Endodermal cell (in vitro differentiated cells): ENCODE results near the gene SPATA31A3. TPM values are rescaled to one million over a fixed set of nuclear protein-coding genes. Genes with fewer than 3 reads are reported as not detected.
"Not testable (repeated sequence)": the region's sequence is repeated elsewhere in the genome, so short reads cannot be mapped to it uniquely, and the experiment has no call there.

ENCODE experiments used
- DNase-seq: peaks from one replicate; pipeline ENCODE4 v3.0.0-alpha.2; 2017
- H3K27ac ChIP-seq: 2 replicates; pipeline ENCODE4 v1.5.1; 2013; ENCODE audit warnings: mild to moderate bottlenecking, low read depth, low read length, moderate library complexity
- H3K27me3 ChIP-seq: 2 replicates; pipeline ENCODE4 v1.6.1; 2013; ENCODE audit warnings: mild to moderate bottlenecking, low read length, moderate library complexity; ENCODE audit not compliant: insufficient read depth, control insufficient read depth, poor library complexity, severe bottlenecking
- H3K36me3 ChIP-seq: 2 replicates; pipeline ENCODE4 v1.7.0; 2013; ENCODE audit warnings: mild to moderate bottlenecking, low read length, moderate library complexity; ENCODE audit not compliant: control insufficient read depth, insufficient read depth
- H3K4me1 ChIP-seq: one replicate; pipeline ENCODE4 v1.7.0; 2013; ENCODE audit warnings: low read length; ENCODE audit not compliant: control insufficient read depth, insufficient read depth
- H3K4me3 ChIP-seq: 2 replicates; pipeline ENCODE4 v1.5.1; 2013; ENCODE audit warnings: mild to moderate bottlenecking, low read length, moderate library complexity
- H3K9ac ChIP-seq: 2 replicates; pipeline ENCODE4 v1.6.1; 2013; ENCODE audit warnings: mild to moderate bottlenecking, low read length, moderate library complexity; ENCODE audit not compliant: poor library complexity, severe bottlenecking; ENCODE audit errors: extremely low read depth
- H3K9me3 ChIP-seq: 2 replicates; pipeline ENCODE4 v1.6.1; 2013; ENCODE audit warnings: mild to moderate bottlenecking, low read length, moderate library complexity; ENCODE audit not compliant: control insufficient read depth
- H3K27ac Mint-ChIP-seq: 2 replicates; pipeline ENCODE4 v1.8.0; 2020; ENCODE audit warnings: mixed read lengths
- H3K27me3 Mint-ChIP-seq: 2 replicates; pipeline ENCODE4 v1.8.0; 2021; ENCODE audit warnings: mild to moderate bottlenecking, mixed read lengths; ENCODE audit not compliant: insufficient read depth
- H3K36me3 Mint-ChIP-seq: 2 replicates; pipeline ENCODE4 v1.8.0; 2020; ENCODE audit warnings: low read depth, mixed read lengths
- H3K4me1 Mint-ChIP-seq: 2 replicates; pipeline ENCODE4 v1.8.0; 2020; ENCODE audit warnings: mixed read lengths
- H3K4me3 Mint-ChIP-seq: 2 replicates; pipeline ENCODE4 v1.8.0; 2020; ENCODE audit warnings: mild to moderate bottlenecking, moderate library complexity, mixed read lengths
- H3K9me3 Mint-ChIP-seq: 2 replicates; pipeline ENCODE4 v1.8.0; 2020; ENCODE audit warnings: mild to moderate bottlenecking, mixed read lengths
- WGBS, 2 experiments: methylation state at CpG; one replicate each; pipeline versions ENCODE4 v1.1.5 to v1.1.7; 2013; ENCODE audit warnings: missing lambda C conversion rate in 2 of 2, mixed read lengths in 1 of 2; ENCODE audit not compliant: insufficient coverage in 1 of 2, insufficient read length in 1 of 2; 5-methylcytosine and 5-hydroxymethylcytosine counted together
- long read RNA-seq, 4 experiments: library from polyadenylated mRNA in 2 of 4; library from RNA in 1 of 4; library from capped mRNA in 1 of 4; stranded (forward) in 3 of 4; unstranded in 1 of 4; transcript quantifications; one replicate each; pipeline ENCODE4 v2.0.0, GENCODE V29; 2020 to 2021; ENCODE audit warnings: inconsistent platforms in 1 of 4
- polyA plus RNA-seq, 2 experiments: library from polyadenylated mRNA; stranded (reverse); fragments of 50-300 nt; gene quantifications; one replicate each; pipeline ENCODE4 v1.2.3, GENCODE V29; 2013
- total RNA-seq, 2 donors: library from RNA; stranded (reverse); fragmentation: NEBNext Ultra II Directional in 1 of 2; extraction: Animal tissue kit (Norgen Biotek cat#: 25700) in 1 of 2; gene quantifications; 2 replicates in 1 of 2; 3 replicates in 1 of 2; pipeline ENCODE4 v1.2.1, GENCODE V29; 2021

The SPATA31A3 gene
- not detected for total RNA-seq
- polyA plus RNA-seq (2013, experiment 1 of 2): not detected
- not detected for polyA plus RNA-seq (2013, experiment 2 of 2)
- long read RNA-seq, experiment 1: 0 reads
- long read RNA-seq, experiment 2: 0 reads
- long read RNA-seq, experiment 3: 0 reads
- long read RNA-seq, experiment 4: 0 reads

DNA sequence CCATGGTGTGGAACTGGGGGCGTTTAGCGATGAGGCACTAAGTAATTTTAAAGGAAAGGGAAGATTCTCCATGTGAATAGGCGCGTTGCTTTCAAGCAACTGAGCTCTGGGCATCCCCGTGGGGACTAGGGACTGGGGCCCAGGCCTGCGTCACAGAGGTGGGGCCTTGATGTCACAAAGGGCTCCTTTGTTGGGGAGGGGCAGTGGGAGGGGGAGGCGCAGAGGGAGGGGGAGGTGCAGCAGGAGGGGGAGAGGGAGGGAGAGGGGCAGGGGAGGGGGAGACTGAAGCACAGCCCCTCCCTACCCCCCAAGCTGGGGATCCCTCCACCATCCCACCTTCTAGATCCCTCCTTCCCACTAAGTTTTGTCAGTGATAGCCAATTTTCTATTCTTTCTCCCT is at the start of gene SPATA31A3:
TSS of gene SPATA31A3 (minus strand) at position 101 of the 400 bp plus-strand sequence. CDS start at position 72, 29 bp downstream.
- H3K27me3 Mint-ChIP-seq, H3K36me3 Mint-ChIP-seq, H3K4me1 Mint-ChIP-seq, H3K27ac Mint-ChIP-seq, H3K4me3 Mint-ChIP-seq, H3K36me3 ChIP-seq, H3K9me3 ChIP-seq, H3K9me3 Mint-ChIP-seq, H3K4me3 ChIP-seq, H3K4me1 ChIP-seq, DNase-seq, H3K9ac ChIP-seq, H3K27ac ChIP-seq, H3K27me3 ChIP-seq: not testable (repeated sequence)
- no CpG with 5 or more reads among the region's 7 CpGs for WGBS, 2 experiments

DNA sequence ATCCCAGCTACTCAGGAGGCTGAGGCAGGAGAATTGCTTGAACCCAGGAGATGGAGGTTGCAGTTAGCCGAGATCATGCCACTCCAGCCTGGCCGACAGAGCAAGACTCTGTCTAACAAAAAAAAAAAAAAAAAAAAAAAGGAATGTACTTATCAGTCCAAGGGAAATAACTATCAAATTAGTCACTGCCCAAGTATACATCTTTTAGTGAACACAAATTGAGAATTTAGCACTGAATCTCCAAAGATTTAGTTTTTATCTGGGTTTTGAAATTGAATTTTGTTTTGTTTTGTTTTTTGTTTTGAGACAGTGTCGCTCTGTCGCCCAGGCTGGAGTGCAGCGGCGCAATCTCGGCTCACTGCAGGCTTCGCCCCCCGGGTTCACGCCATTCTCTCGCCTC is 39.8 kb downstream of the SPATA31A3 start:
- H3K9me3 ChIP-seq, H3K4me3 ChIP-seq, DNase-seq, H3K9ac ChIP-seq, H3K9me3 Mint-ChIP-seq, H3K4me1 Mint-ChIP-seq, H3K36me3 ChIP-seq, H3K27ac ChIP-seq, H3K27me3 ChIP-seq, H3K4me1 ChIP-seq, H3K27me3 Mint-ChIP-seq, H3K36me3 Mint-ChIP-seq, H3K27ac Mint-ChIP-seq, H3K4me3 Mint-ChIP-seq: not testable (repeated sequence)
- WGBS, 2 experiments: 93 to 100% methylated on average over 5 to 9 of the region's 11 CpGs

DNA sequence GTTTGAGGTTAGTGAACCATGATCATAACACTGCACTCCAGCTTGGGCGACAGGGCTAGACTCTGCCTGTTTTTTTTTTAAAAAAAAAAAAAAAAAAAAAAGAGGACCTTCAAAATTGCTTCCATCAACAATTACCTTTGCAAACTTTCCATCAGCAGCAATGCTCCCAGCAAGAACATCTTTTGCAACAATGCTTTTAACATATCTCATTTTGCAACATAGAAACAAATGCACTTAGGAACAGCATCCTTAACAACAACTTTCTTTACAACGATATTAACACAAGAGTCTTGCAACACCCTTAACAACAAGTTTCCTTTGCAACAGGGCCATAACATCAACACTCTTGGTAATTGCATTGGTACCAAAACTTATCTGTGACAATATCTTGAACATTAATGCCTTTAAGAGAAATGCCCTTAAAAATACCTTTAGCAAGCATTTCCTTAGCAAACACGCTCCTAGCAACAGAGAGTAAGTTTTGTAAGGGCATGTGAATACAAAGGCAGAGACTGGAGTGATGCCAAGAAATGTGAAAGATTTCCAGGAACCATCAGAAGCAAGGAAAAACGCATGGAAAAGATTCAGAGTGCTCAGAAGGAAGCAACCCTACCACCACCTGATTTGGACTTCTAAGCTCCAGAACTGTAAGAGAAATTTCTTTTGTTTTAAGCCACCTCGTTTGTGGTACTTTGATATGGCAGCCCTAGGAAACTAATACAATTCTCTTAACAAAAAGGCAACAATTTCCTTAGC is 49.8 kb downstream of the SPATA31A3 start:
- not testable (repeated sequence) for DNase-seq, H3K9ac ChIP-seq, H3K4me1 ChIP-seq, H3K4me3 Mint-ChIP-seq, H3K4me1 Mint-ChIP-seq, H3K9me3 ChIP-seq, H3K27ac ChIP-seq, H3K36me3 ChIP-seq, H3K27ac Mint-ChIP-seq, H3K27me3 Mint-ChIP-seq, H3K9me3 Mint-ChIP-seq, H3K27me3 ChIP-seq, H3K4me3 ChIP-seq, H3K36me3 Mint-ChIP-seq
- WGBS, 2 experiments: 97% methylated on average over 3 of the region's 5 CpGs; no CpG with 5 or more reads in 1 of the 2 experiments

DNA sequence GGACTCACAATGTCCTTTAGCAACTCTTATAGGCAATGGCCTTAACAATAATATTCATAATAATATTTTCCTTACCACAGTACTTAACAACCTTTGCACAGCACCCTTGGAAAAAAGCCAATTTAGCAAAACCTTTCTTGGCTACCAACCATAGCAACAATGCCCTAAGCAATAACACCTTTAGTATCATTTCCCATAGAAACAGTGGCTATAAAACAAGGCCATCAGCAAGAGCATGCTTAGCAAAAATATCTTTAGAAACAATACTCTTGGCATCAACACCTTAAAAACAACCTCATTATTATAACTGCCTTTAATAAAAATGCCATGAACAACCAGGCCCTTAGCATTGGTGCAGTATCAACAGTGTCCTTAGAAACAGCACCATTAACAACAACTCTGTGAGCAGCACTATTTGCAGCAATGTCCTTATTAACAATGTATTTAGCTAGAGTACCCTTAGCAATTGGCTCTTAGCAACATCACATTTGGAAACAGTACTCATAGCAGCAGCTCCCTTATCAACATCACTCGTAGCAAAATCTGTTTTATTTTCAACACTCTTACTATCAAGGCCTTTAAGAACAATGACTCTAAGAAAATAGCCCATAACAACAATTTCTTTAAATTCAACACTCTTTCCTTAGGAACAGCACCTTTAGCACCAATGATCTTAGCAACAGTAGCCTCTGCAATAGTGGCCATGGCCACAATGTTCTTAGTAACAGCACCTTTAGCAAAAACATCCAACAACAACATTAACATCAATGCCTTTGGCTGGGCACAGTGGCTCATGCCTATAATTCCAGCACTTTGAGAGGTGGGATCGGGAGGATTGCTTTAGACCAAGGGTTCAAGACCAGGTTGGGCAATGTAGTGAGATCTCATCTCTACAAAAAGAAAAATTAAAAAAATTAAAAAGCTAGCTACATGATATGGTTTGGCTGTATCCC is 52.2 kb downstream of the SPATA31A3 start:
- not testable (repeated sequence) for H3K27me3 ChIP-seq, H3K9me3 ChIP-seq, H3K36me3 Mint-ChIP-seq, H3K27me3 Mint-ChIP-seq, H3K9ac ChIP-seq, H3K27ac ChIP-seq, DNase-seq, H3K36me3 ChIP-seq, H3K27ac Mint-ChIP-seq, H3K4me3 Mint-ChIP-seq, H3K4me3 ChIP-seq, H3K4me1 ChIP-seq, H3K9me3 Mint-ChIP-seq, H3K4me1 Mint-ChIP-seq
- no CpG with 5 or more reads among the region's 2 CpGs for WGBS, 2 experiments

DNA sequence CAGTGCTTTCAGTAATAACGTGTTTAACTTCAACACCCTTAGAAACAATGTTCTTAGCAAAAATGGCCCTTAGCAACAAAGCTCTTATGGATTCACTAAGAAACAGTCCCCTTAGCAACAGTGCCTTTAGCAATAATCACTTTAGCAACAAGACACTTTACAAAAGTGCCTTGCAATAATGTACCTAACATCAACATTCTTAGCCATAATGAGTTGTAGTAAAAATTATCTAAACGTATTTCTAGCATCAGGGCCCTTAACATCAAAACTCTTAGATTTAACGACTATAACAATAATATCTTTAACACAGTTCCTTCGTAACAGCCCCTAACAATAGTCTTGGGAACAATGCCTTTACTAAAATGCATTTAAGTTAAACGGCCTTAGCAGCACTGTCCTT is 54.0 kb downstream of the SPATA31A3 start:
- not testable (repeated sequence) for H3K4me1 Mint-ChIP-seq, H3K4me1 ChIP-seq, H3K9ac ChIP-seq, H3K27ac ChIP-seq, H3K27me3 ChIP-seq, H3K4me3 Mint-ChIP-seq, DNase-seq, H3K36me3 Mint-ChIP-seq, H3K9me3 ChIP-seq, H3K27ac Mint-ChIP-seq, H3K9me3 Mint-ChIP-seq, H3K27me3 Mint-ChIP-seq, H3K4me3 ChIP-seq, H3K36me3 ChIP-seq
- 91 to 93% methylated on average over 3 to 4 of the region's 5 CpGs for WGBS, 2 experiments

DNA sequence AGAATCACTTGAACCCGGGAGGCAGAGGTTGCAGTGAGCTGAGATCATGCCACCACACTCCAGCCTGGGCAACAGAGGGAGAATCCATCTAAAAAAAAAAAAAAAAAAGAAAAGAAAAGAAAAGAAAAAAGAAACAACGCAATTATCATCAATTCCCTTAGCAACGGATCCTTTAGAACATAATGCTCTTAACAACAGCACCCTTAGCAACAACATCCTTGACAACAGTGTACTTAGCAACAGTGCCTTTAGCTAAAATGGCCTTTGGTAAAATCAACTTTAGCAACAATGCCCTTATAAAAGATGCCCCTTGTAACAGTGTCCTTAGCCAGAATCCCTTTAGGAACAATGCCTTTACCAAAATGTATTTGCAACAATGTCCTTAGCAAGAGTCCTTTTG is 54.7 kb downstream of the SPATA31A3 start:
- WGBS, 2 experiments: no CpG with 5 or more reads among the region's 3 CpGs
- DNase-seq, H3K4me1 Mint-ChIP-seq, H3K9ac ChIP-seq, H3K27me3 Mint-ChIP-seq, H3K27me3 ChIP-seq, H3K36me3 ChIP-seq, H3K4me1 ChIP-seq, H3K9me3 Mint-ChIP-seq, H3K4me3 ChIP-seq, H3K9me3 ChIP-seq, H3K27ac Mint-ChIP-seq, H3K36me3 Mint-ChIP-seq, H3K27ac ChIP-seq, H3K4me3 Mint-ChIP-seq: not testable (repeated sequence)
